ENCODE measurements around the gene PARVB.

The PARVB gene

DNA sequence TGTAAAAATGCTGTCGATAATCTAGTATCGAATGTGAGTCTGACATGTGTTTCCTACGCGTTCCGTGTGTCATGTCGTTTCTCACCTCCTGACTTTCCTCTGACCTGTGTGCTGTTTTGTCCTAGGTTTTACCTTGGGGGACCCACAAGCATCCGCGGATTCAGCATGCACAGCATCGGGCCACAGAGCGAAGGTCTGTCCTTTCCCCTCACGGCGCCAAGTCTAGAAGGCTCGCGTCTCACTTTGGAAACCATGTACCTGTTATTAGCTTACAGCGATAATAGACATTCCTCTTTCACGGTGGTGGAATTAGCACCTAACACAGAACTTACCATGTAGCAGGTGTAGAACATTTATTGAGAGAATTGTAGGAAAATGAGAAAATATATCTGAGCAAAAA, 40.3 kb upstream of the PARVB start:
- H3K4me3 ChIP-seq (ENCODE audit: low read depth, low read length): no peak overlapping the region
- TF ChIP-seq, protein P1, sequence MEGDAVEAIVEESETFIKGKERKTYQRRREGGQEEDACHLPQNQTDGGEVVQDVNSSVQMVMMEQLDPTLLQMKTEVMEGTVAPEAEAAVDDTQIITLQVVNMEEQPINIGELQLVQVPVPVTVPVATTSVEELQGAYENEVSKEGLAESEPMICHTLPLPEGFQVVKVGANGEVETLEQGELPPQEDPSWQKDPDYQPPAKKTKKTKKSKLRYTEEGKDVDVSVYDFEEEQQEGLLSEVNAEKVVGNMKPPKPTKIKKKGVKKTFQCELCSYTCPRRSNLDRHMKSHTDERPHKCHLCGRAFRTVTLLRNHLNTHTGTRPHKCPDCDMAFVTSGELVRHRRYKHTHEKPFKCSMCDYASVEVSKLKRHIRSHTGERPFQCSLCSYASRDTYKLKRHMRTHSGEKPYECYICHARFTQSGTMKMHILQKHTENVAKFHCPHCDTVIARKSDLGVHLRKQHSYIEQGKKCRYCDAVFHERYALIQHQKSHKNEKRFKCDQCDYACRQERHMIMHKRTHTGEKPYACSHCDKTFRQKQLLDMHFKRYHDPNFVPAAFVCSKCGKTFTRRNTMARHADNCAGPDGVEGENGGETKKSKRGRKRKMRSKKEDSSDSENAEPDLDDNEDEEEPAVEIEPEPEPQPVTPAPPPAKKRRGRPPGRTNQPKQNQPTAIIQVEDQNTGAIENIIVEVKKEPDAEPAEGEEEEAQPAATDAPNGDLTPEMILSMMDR (IDR thresholded peaks at IDR 0.05; ENCODE audit: low read depth, low read length): no peak

DNA sequence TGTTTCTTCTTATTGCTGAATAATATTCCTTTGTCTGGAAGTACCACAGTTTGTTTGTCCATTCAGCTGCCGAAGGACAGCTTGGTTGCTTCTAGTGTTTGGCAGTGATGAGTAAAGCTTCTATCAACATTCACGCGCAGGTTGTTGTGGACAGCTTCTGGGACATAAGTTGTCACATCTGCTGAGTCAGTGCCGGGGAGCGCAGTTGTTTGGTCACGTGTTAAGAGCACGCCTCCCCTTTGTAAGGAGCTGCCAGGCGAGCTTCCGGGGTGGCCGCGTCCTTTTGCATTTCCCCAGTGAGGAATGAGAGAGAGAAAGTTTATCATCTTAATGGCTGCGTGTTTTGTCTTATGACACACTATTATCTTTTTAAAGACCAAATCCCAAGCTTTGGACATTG, 38.6 kb upstream of the PARVB start:
- TF ChIP-seq, protein P1 (IDR thresholded peaks at IDR 0.05; ENCODE audit: low read depth, low read length): no peak
- no peak overlapping the region for H3K4me3 ChIP-seq (ENCODE audit: low read depth, low read length)

DNA sequence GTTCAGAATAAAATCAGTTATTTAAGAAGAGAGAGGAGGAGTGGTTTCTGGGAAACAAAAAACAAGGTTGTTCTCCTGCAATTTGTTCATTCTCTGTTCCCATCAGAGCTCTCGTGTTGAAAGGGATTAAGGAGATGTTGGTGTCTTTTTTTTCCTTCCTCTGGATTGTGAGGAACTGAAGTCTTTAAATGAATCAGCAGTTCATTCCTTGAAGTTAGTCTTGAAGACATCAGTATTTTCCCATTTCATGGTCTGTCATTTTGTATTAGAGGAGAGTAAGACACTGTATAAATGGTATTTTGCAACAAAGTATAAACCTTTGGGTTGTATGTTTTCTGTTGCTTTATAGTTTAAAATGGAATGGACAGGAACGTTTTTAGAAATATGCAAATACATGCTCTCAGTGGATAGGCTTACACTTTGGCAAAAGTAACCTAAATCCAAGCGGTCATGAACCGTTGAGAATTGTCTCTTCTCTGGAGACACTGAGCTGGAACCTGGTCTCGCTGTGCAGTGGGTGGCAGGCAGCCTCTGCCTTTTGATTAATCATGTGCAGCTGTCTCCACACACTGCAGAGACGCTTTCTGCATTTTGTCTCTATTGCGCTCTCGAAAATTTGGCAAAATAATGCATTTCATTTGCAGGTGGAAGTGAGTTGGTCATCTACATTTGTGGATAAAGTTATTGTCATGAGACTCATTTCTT, 35.8 kb upstream of the PARVB start:
- no peak overlapping the region for H3K4me3 ChIP-seq (ENCODE audit: low read depth, low read length)
- TF ChIP-seq, protein P1 (IDR thresholded peaks at IDR 0.05; ENCODE audit: low read depth, low read length): no peak

DNA sequence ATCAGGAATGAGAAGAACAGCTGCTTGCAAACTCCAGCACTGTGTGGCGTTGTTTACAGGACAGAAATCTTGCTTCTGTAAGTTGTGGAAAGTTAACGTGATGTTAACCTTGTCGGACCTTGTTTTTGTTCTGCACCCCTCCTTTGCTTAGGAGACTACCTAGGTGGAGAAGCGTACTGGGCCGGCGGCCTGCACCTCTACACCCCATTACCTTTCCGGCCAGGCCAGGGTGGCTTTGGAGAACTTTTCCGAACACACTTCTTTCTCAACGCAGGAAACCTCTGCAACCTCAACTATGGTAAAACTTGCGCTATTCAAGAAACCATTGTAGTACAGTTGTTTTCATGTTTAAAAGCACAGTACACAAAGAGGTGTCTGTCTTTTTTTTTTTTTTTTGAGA, 35.1 kb upstream of the PARVB start:
- TF ChIP-seq, protein P1 (IDR thresholded peaks at IDR 0.05; ENCODE audit: low read depth, low read length): no peak
- no peak overlapping the region for H3K4me3 ChIP-seq (ENCODE audit: low read depth, low read length)

DNA sequence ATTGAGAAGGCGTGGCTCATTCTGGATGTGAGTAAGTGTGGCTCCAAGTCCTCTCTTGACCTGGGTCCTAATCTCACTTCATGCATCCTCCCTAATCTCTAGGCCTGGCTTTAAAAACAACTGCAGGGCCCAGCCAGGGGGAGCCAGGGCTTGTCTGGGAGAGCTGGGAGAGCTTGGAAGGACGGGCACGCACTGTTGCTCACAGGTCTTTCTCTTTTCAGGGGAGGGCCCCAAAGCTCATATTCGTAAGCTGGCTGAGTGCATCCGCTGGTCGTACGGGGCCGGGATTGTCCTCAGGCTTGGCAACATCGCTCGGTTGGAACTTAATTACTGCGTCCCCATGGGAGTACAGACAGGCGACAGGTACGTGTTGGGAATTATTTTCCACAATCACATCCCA, 34.1 kb upstream of the PARVB start:
- H3K4me3 ChIP-seq (ENCODE audit: low read depth, low read length): no peak overlapping the region
- TF ChIP-seq, protein P1 (IDR thresholded peaks at IDR 0.05; ENCODE audit: low read depth, low read length): no peak

DNA sequence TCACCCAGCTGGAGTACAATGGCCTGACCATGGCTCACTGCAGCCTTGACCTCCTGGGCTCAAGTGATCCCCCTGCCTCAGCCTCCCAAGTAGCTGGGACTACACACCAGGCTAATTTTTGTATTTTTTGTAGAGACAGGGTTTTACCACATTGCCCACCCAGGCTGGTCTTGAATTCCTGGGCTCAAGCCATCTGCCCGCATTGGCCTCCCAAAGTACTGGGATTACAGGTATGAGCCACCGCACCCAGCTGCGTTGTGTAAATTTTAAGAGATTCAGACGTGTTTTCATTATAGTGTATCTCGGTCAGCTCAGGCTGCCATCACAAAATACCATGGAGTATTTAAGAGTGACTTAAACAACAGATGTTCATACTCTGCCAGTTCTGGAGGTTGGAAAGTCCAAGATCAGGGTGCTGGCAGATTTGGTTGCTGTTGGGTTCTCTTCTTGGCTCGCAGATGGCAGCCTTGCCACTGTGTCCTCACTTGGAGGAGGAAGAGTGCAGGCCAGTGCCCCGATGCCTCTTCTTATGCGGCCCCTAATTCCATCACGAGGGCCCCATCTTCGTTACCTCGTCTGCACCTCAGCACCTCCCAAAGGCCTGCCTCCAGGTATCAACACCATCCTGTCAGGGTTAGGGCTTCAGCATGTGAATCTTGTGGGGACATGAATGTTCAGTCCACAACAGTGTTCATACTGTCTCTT, 32.6 kb upstream of the PARVB start:
- TF ChIP-seq, protein P1 (IDR thresholded peaks at IDR 0.05; ENCODE audit: low read depth, low read length): no peak
- no peak overlapping the region for H3K4me3 ChIP-seq (ENCODE audit: low read depth, low read length)

DNA sequence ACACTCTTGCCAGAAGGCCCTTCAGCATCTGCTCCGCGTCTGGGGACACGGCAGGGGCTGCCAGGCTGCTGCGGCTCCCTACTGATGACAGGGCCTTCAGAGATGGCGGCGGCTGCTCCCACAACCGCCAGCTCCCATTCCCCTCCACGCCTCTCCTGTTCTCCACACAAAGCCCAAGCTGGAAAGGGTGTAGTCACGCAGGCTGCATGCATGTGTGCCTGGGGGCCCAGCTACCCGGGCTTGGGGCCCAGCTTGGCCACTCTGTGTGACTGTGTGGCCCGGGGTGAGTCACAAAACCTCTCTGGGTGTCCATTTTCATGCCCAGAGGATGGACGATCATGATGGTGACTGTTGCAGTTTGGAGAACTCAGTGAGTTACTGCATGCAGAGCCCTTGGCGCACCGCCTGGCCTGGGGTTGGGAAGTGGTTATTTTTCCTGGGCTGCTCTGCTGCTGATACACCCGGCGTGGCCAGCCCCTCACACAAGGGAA, 31.7 kb upstream of the PARVB start:
- H3K4me3 ChIP-seq (ENCODE audit: low read depth, low read length): no peak overlapping the region
- TF ChIP-seq, protein P1 (IDR thresholded peaks at IDR 0.05; ENCODE audit: low read depth, low read length): no peak
